ENCODE measurements around the gene SERPINA7. TPM values are rescaled to one million over a fixed set of nuclear protein-coding genes. Genes with fewer than 3 reads are reported as not detected.

SERPINA7 gene
- total and polyA plus RNA-seq, 9 donors, result 0.04 to 0.28 (median 0.15) TPM; not detected in 5

- intact Hi-C loops (cut with DNase I), result loop anchor here in 1 of 4 donors (5.0 kb wide), 1 partner anchor 362 kb away; no protein-coding TSS in a partner anchor
- Histone ChIP-seq H3K27ac (no peak overlapping the region), H3K27me3 (no peaks in the 10 kb centered on the region), H3K4me3 (no peak overlapping the region), H3K9me3 (no peaks in the 10 kb centered on the region), H3K36me3 (no peaks in the 10 kb centered on the region), H3K4me1 (ENCODE audit: insufficient read depth) (no peaks in the 10 kb centered on the region)
- TF ChIP-seq POLR2A (IDR thresholded peaks at IDR 0.05) (no peak), EP300 (IDR thresholded peaks at IDR 0.05) (no peak)
- TF ChIP-seq, protein P1, sequence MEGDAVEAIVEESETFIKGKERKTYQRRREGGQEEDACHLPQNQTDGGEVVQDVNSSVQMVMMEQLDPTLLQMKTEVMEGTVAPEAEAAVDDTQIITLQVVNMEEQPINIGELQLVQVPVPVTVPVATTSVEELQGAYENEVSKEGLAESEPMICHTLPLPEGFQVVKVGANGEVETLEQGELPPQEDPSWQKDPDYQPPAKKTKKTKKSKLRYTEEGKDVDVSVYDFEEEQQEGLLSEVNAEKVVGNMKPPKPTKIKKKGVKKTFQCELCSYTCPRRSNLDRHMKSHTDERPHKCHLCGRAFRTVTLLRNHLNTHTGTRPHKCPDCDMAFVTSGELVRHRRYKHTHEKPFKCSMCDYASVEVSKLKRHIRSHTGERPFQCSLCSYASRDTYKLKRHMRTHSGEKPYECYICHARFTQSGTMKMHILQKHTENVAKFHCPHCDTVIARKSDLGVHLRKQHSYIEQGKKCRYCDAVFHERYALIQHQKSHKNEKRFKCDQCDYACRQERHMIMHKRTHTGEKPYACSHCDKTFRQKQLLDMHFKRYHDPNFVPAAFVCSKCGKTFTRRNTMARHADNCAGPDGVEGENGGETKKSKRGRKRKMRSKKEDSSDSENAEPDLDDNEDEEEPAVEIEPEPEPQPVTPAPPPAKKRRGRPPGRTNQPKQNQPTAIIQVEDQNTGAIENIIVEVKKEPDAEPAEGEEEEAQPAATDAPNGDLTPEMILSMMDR (IDR thresholded peaks at IDR 0.05), result no peak
- DNase-seq, result no peak
- WGBS, 3 donors, result 47 to 55% (median 47%) methylated on average over 2 of the region's 2 CpGs
These were observed 3.5 kb downstream of the SERPINA7 start for GRCh38 chrX:106035064-106035463.

- whole genome bisulfite sequencing, 3 donors, result 76 to 83% (median 81%) methylated on average over 4 of the region's 4 CpGs
- DNase-seq, result no peak
- TF ChIP-seq, protein P1 (IDR thresholded peaks at IDR 0.05), result no peak
- TF ChIP-seq EP300 (IDR thresholded peaks at IDR 0.05) (no peak), POLR2A (IDR thresholded peaks at IDR 0.05) (no peak)
- H3K27me3 ChIP-seq, result no peaks in the 10 kb centered on the region
- no peaks in the 10 kb centered on the region for H3K36me3 ChIP-seq
- H3K27ac ChIP-seq, result no peak overlapping the region
- intact Hi-C loops (cut with DNase I), result no loop called here
- H3K9me3 ChIP-seq, result no peaks in the 10 kb centered on the region
- H3K4me3 ChIP-seq, result no peak overlapping the region
- no peaks in the 10 kb centered on the region for H3K4me1 ChIP-seq (ENCODE audit: insufficient read depth)
These were observed 14.6 kb downstream of the SERPINA7 start for GRCh38 chrX:106023947-106024346.

GRCh38 chrX:106022238-106022637 is 16.3 kb downstream of the SERPINA7 start:
- intact Hi-C loops (cut with DNase I), result no loop called here
- no peak overlapping the region for H3K4me3 ChIP-seq
- TF ChIP-seq, protein P1 (IDR thresholded peaks at IDR 0.05), result no peak
- TF ChIP-seq POLR2A (IDR thresholded peaks at IDR 0.05), result no peak
- no peak for TF ChIP-seq EP300 (IDR thresholded peaks at IDR 0.05)
- H3K27ac ChIP-seq, result no peak overlapping the region
- WGBS, 3 donors, result 56 to 75% (median 69%) methylated on average over 2 of the region's 2 CpGs
- no peak for DNase-seq
- H3K36me3 ChIP-seq, result no peaks in the 10 kb centered on the region
- no peaks in the 10 kb centered on the region for H3K27me3 ChIP-seq
- H3K4me1 ChIP-seq (ENCODE audit: insufficient read depth), result no peaks in the 10 kb centered on the region
- no peaks in the 10 kb centered on the region for H3K9me3 ChIP-seq

DNA sequence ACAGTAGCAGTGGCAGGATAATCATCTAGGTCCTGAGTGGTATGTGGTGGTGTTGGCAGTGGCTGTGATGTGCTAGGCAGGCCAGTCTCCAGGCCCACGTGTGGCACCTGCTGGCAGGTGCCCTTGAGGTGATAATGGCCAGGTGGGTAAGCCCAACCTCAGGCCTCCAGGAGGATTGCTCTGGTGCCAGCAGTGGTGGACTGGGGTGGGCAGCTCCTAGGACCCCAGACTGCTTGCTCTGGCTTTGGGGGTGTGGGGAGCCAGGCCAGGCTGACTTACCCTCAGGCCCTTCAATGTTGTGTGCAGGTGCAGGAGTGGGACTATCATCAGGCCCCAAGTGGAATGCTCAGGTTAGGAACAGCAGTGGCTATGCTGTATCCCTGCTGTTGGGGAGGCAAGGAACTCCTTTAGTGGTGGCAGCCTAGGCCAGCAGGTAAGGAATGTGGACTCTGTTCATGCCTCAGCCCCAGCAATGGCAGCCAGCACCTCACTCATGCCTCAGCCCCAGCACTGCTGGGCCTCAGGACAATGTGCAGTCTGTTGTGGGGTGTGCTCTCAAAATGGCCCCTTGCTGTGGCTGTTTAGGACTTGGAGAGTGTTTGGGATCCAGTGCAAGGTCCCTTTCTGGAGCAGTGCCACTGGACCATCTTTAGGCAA is 24.3 kb downstream of the SERPINA7 start:
- 43 to 50% (median 45%) methylated on average over 1 of the region's 1 CpG for WGBS, 3 donors
- H3K27me3 ChIP-seq, result no peaks in the 10 kb centered on the region
- H3K4me1 ChIP-seq (ENCODE audit: insufficient read depth), result no peaks in the 10 kb centered on the region
- no peak for DNase-seq
- intact Hi-C loops (cut with DNase I), result no loop called here
- TF ChIP-seq POLR2A (IDR thresholded peaks at IDR 0.05) (no peak), EP300 (IDR thresholded peaks at IDR 0.05) (no peak)
- TF ChIP-seq, protein P1 (IDR thresholded peaks at IDR 0.05), result no peak
- no peaks in the 10 kb centered on the region for H3K9me3 ChIP-seq
- H3K36me3 ChIP-seq, result no peaks in the 10 kb centered on the region
- no peak overlapping the region for H3K27ac ChIP-seq
- H3K4me3 ChIP-seq, result no peak overlapping the region

Data from ovary (tissue), 9 donors.